H9 (cell line): ENCODE results near the gene ISYNA1. TPM values are rescaled to one million over a fixed set of nuclear protein-coding genes. Genes with fewer than 3 reads are reported as not detected.

ENCODE experiments used
- DNase-seq: peaks from one replicate; pipeline ENCODE4 v3.0.0-alpha.2; 2017
- H2AFZ ChIP-seq: one replicate; pipeline ENCODE4 v1.6.1; 2013; ENCODE audit warnings: mild to moderate bottlenecking, low read length, control low read depth, moderate library complexity
- H2AK5ac ChIP-seq: 2 replicates; pipeline ENCODE4 v1.6.1; 2013; ENCODE audit warnings: low read length, control low read depth, mixed read lengths; ENCODE audit not compliant: insufficient read length
- H2BK120ac ChIP-seq: one replicate; pipeline ENCODE4 v1.6.1; 2013; ENCODE audit warnings: low read depth, mild to moderate bottlenecking, low read length, control low read depth, inconsistent platforms; ENCODE audit not compliant: poor library complexity, severe bottlenecking
- H2BK12ac ChIP-seq: 2 replicates; pipeline ENCODE4 v1.6.1; 2013; ENCODE audit warnings: low read length, control low read depth, mixed read lengths, low read depth; ENCODE audit not compliant: insufficient read length
- H2BK15ac ChIP-seq: 2 replicates; pipeline ENCODE4 v1.6.1; 2013; ENCODE audit warnings: low read depth, low read length, control low read depth
- H2BK20ac ChIP-seq: one replicate; pipeline ENCODE4 v1.6.1; 2013; ENCODE audit warnings: low read depth, mild to moderate bottlenecking, low read length, control low read depth, inconsistent platforms; ENCODE audit not compliant: poor library complexity, severe bottlenecking
- H2BK5ac ChIP-seq: 2 replicates; pipeline ENCODE4 v1.6.1; 2013; ENCODE audit warnings: low read length, control low read depth, mixed read lengths; ENCODE audit not compliant: insufficient read length
- H3K14ac ChIP-seq: 2 replicates; pipeline ENCODE4 v1.6.1; 2013; ENCODE audit warnings: low read length, control low read depth; ENCODE audit not compliant: insufficient read depth
- H3K18ac ChIP-seq: 2 replicates; pipeline ENCODE4 v1.6.1; 2013; ENCODE audit warnings: low read depth, mild to moderate bottlenecking, mixed read lengths, low read length, control low read depth; ENCODE audit not compliant: insufficient read length
- H3K23ac ChIP-seq: 2 replicates; pipeline ENCODE4 v1.6.1; 2013; ENCODE audit warnings: low read length, control low read depth, mixed read lengths, low read depth; ENCODE audit not compliant: insufficient read length
- H3K23me2 ChIP-seq: 2 replicates; pipeline ENCODE4 v1.6.1; 2013; ENCODE audit warnings: low read depth, mild to moderate bottlenecking, mixed read lengths, low read length, control low read depth; ENCODE audit not compliant: insufficient read length, poor library complexity, severe bottlenecking
- H3K27ac ChIP-seq: 2 replicates; pipeline ENCODE4 v1.5.1; 2013; ENCODE audit warnings: low read length, control low read depth, mixed read lengths, low read depth; ENCODE audit not compliant: insufficient read length
- H3K27me3 ChIP-seq: 2 replicates; pipeline ENCODE4 v1.6.1; 2013; ENCODE audit warnings: low read length, control low read depth, inconsistent platforms; ENCODE audit not compliant: insufficient read depth
- H3K4ac ChIP-seq: 2 replicates; pipeline ENCODE4 v1.6.1; 2013; ENCODE audit warnings: low read depth, mild to moderate bottlenecking, control low read depth, inconsistent platforms, low read length, moderate library complexity
- H3K4me1 ChIP-seq: 2 replicates; pipeline ENCODE4 v1.6.1; 2013; ENCODE audit warnings: low read length, control low read depth, inconsistent platforms; ENCODE audit not compliant: insufficient read depth
- H3K4me2 ChIP-seq: 2 replicates; pipeline ENCODE4 v1.6.1; 2013; ENCODE audit warnings: low read length, control low read depth, mixed read lengths; ENCODE audit not compliant: insufficient read length, insufficient read depth
- H3K56ac ChIP-seq: 2 replicates; pipeline ENCODE4 v1.6.1; 2013; ENCODE audit warnings: low read depth, mild to moderate bottlenecking, mixed read lengths, low read length, control low read depth; ENCODE audit not compliant: insufficient read length
- H3K79me1 ChIP-seq: 2 replicates; pipeline ENCODE4 v1.6.1; 2013; ENCODE audit warnings: low read depth, mild to moderate bottlenecking, moderate library complexity, low read length, control low read depth, inconsistent platforms; ENCODE audit not compliant: insufficient read depth, poor library complexity, severe bottlenecking
- H3K79me2 ChIP-seq: 2 replicates; pipeline ENCODE4 v1.6.1; 2013; ENCODE audit warnings: low read length, control low read depth, inconsistent platforms; ENCODE audit not compliant: insufficient read depth
- H3K9ac ChIP-seq: 2 replicates; pipeline ENCODE4 v1.6.1; 2013; ENCODE audit warnings: low read length, control low read depth, mixed read lengths; ENCODE audit not compliant: insufficient read length; ENCODE audit errors: extremely low read depth
- H3K9me3 ChIP-seq: one replicate; pipeline ENCODE4 v1.6.1; 2013; ENCODE audit warnings: low read depth, low read length, inconsistent platforms; ENCODE audit not compliant: control insufficient read depth
- H3T11ph ChIP-seq: one replicate; pipeline ENCODE4 v1.6.1; 2013; ENCODE audit warnings: mild to moderate bottlenecking, low read length, control low read depth, inconsistent platforms
- H4K20me1 ChIP-seq: one replicate; pipeline ENCODE4 v1.6.1; 2013; ENCODE audit not compliant: control insufficient read depth, insufficient read length, insufficient read depth
- H4K5ac ChIP-seq: 2 replicates; pipeline ENCODE4 v1.6.1; 2013; ENCODE audit warnings: low read depth, mild to moderate bottlenecking, mixed read lengths, low read length, control low read depth; ENCODE audit not compliant: insufficient read length
- H4K8ac ChIP-seq: replicated peaks from 2 replicates; pipeline ENCODE4 v1.6.1; 2013; ENCODE audit warnings: low read length, control low read depth, mixed read lengths, low read depth; ENCODE audit not compliant: insufficient read length
- H4K91ac ChIP-seq: 2 replicates; pipeline ENCODE4 v1.6.1; 2013; ENCODE audit warnings: low read depth, mild to moderate bottlenecking, moderate library complexity, mixed read lengths, low read length, control low read depth; ENCODE audit not compliant: insufficient read length
- H3K27ac Mint-ChIP-seq, 3 experiments: 2 replicates in 2 of 3; 3 replicates in 1 of 3; pipeline ENCODE4 v1.8.0; 2020 to 2021; ENCODE audit warnings: mixed read lengths in 3 of 3, mild to moderate bottlenecking in 1 of 3, moderate library complexity in 1 of 3
- H3K27me3 Mint-ChIP-seq: 2 replicates; pipeline ENCODE4 v1.8.0; 2021; ENCODE audit warnings: low read depth, mild to moderate bottlenecking, moderate library complexity, mixed read lengths
- H3K36me3 Mint-ChIP-seq, 3 experiments: 2 replicates in 2 of 3; 3 replicates in 1 of 3; pipeline ENCODE4 v1.8.0; 2020 to 2021; ENCODE audit warnings: low read depth in 3 of 3, mixed read lengths in 3 of 3; ENCODE audit not compliant: insufficient read depth in 1 of 3
- H3K4me1 Mint-ChIP-seq, 2 experiments: 2 replicates each; pipeline ENCODE4 v1.8.0; 2020; ENCODE audit warnings: mixed read lengths in 2 of 2
- H3K4me3 Mint-ChIP-seq, 2 experiments: 2 replicates in 1 of 2; 3 replicates in 1 of 2; pipeline ENCODE4 v1.8.0; 2020 to 2021; ENCODE audit warnings: mild to moderate bottlenecking in 2 of 2, mixed read lengths in 2 of 2, moderate library complexity in 1 of 2
- H3K9me3 Mint-ChIP-seq, 2 experiments: 2 replicates in 1 of 2; 3 replicates in 1 of 2; pipeline ENCODE4 v1.8.0; 2020; ENCODE audit warnings: mild to moderate bottlenecking in 2 of 2, mixed read lengths in 2 of 2, moderate library complexity in 1 of 2
- whole genome bisulfite sequencing: extraction: QIAGEN DNeasy Blood & Tissue Kit; methylation state at CpG from one replicate; pipeline ENCODE4 v1.1.7; 2013; ENCODE audit warnings: missing lambda C conversion rate, low lambda C conversion rate, mixed read lengths; ENCODE audit not compliant: insufficient read length; ENCODE audit errors: extremely low coverage; 5-methylcytosine and 5-hydroxymethylcytosine counted together
- total RNA-seq: library from RNA; stranded (reverse); gene quantifications from 2 replicates; pipeline ENCODE4 v1.2.1, GENCODE V29; 2021
- TF ChIP-seq, protein P1 (sequence below): fragments of 200-600 bp; sonication (generic); conservative IDR thresholded peaks from 3 replicates; pipeline ENCODE4 v1.8.0; 2021; ENCODE audit warnings: antibody characterized with exemption, mild to moderate bottlenecking

The ISYNA1 gene
- total RNA-seq, 1 experiment from 2014 or later, result 241 TPM

- no peaks in the 10 kb centered on the region; a peak in 1 of 5 replicates for H3K9me3 Mint-ChIP-seq
- Histone ChIP-seq H3K56ac (no peak overlapping the region), H4K20me1 (peaks cover 2% of the 10 kb centered on the region), H2AK5ac (no peak overlapping the region), H2BK12ac (no peak overlapping the region), H4K91ac (no peak overlapping the region), H3K79me1 (no peaks in the 10 kb centered on the region), H3K4me1 (no peaks in the 10 kb centered on the region), H3K9ac (no peak overlapping the region), H2BK120ac (no peak overlapping the region), H2BK15ac (no peak overlapping the region), H2AFZ (no peak overlapping the region), H3T11ph (no peak overlapping the region), H2BK5ac (no peak overlapping the region), H3K4me2 (no peak overlapping the region), H3K23ac (no peak overlapping the region), H3K4ac (no peak overlapping the region), H3K79me2 (no peaks in the 10 kb centered on the region; the same call in 1 of the 2 replicates), H3K27ac (no peak overlapping the region), H3K18ac (no peak overlapping the region), H4K5ac (no peak overlapping the region), H3K9me3 (no peaks in the 10 kb centered on the region), H2BK20ac (no peak overlapping the region), H3K27me3 (no peaks in the 10 kb centered on the region), H3K14ac (no peak overlapping the region), H4K8ac (no peak overlapping the region), H3K23me2 (no peaks in the 10 kb centered on the region)
- WGBS, result no CpG with 5 or more reads among the region's 8 CpGs
- DNase-seq, result no peak
- peaks cover 27 to 39% of the 10 kb centered on the region in 2 experiments for H3K4me1 Mint-ChIP-seq
- peaks cover 2 to 3% (median 3%) of the 10 kb centered on the region in 3 experiments; a peak in 3 of 7 replicates for H3K36me3 Mint-ChIP-seq
- TF ChIP-seq, protein P1, sequence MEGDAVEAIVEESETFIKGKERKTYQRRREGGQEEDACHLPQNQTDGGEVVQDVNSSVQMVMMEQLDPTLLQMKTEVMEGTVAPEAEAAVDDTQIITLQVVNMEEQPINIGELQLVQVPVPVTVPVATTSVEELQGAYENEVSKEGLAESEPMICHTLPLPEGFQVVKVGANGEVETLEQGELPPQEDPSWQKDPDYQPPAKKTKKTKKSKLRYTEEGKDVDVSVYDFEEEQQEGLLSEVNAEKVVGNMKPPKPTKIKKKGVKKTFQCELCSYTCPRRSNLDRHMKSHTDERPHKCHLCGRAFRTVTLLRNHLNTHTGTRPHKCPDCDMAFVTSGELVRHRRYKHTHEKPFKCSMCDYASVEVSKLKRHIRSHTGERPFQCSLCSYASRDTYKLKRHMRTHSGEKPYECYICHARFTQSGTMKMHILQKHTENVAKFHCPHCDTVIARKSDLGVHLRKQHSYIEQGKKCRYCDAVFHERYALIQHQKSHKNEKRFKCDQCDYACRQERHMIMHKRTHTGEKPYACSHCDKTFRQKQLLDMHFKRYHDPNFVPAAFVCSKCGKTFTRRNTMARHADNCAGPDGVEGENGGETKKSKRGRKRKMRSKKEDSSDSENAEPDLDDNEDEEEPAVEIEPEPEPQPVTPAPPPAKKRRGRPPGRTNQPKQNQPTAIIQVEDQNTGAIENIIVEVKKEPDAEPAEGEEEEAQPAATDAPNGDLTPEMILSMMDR, result no peak
- H3K4me3 Mint-ChIP-seq, result no peak overlapping the region
- H3K27me3 Mint-ChIP-seq, result no peaks in the 10 kb centered on the region
- H3K27ac Mint-ChIP-seq, result peak overlapping the region; percentile 7 to 61 (median 35); a peak in 2 of 7 replicates
Observed at GRCh38 chr19:18486746-18487145, 48.8 kb upstream of the ISYNA1 start.
